Fibroblast of lung (primary cell): ENCODE results near the gene PHF10. TPM values are rescaled to one million over a fixed set of nuclear protein-coding genes. Genes with fewer than 3 reads are reported as not detected.

ENCODE experiments used
- DNase-seq, 2 donors: peaks; one replicate each; pipeline versions ENCODE4 v3.0.0 to v3.0.0-alpha.2; 2010; ENCODE audit warnings: low read depth in 2 of 2
- H2AFZ ChIP-seq: 2 replicates; pipeline ENCODE4 v1.5.1; 2012; ENCODE audit warnings: low read length, control low read depth, inconsistent platforms
- H3K27ac ChIP-seq: 2 replicates; pipeline ENCODE4 v1.5.1; 2011; ENCODE audit warnings: low read length, control low read depth; ENCODE audit not compliant: insufficient read depth
- H3K27me3 ChIP-seq: 2 replicates; pipeline ENCODE4 v1.5.1; 2011; ENCODE audit warnings: mild to moderate bottlenecking, low read length; ENCODE audit not compliant: control insufficient read depth, insufficient read depth
- H3K36me3 ChIP-seq: 2 replicates; pipeline ENCODE4 v1.5.1; 2011; ENCODE audit warnings: low read length; ENCODE audit not compliant: control insufficient read depth, insufficient read depth
- H3K4me1 ChIP-seq: 2 replicates; pipeline ENCODE4 v1.5.1; 2011; ENCODE audit warnings: low read length; ENCODE audit not compliant: control insufficient read depth, insufficient read depth; ENCODE audit errors: extremely low read depth
- H3K4me2 ChIP-seq: 2 replicates; pipeline ENCODE4 v1.5.1; 2011; ENCODE audit warnings: low read length, control low read depth; ENCODE audit not compliant: insufficient read depth; ENCODE audit errors: extremely low read depth
- H3K4me3 ChIP-seq, 4 experiments: fragments of 200-600 bp in 1 of 4; sonication (generic) in 1 of 4; replicated peaks in 1 of 4; 2 replicates each; pipeline ENCODE4 v1.5.1; 2011 to 2016; ENCODE audit warnings: low read length in 4 of 4, low read depth in 3 of 4, mild to moderate bottlenecking in 3 of 4, control low read depth in 2 of 4, inconsistent platforms in 1 of 4, mixed read lengths in 1 of 4; ENCODE audit not compliant: insufficient read depth in 1 of 4; ENCODE audit errors: control extremely low read depth in 1 of 4
- H3K79me2 ChIP-seq: 2 replicates; pipeline ENCODE4 v1.5.1; 2012; ENCODE audit warnings: mild to moderate bottlenecking, low read length, inconsistent platforms; ENCODE audit not compliant: control insufficient read depth, insufficient read depth
- H3K9ac ChIP-seq: 2 replicates; pipeline ENCODE4 v1.5.1; 2011; ENCODE audit warnings: mild to moderate bottlenecking, low read length, control low read depth; ENCODE audit not compliant: insufficient read depth
- H3K9me3 ChIP-seq: 2 replicates; pipeline ENCODE4 v1.5.1; 2012; ENCODE audit warnings: low read depth, low read length; ENCODE audit not compliant: control insufficient read depth, insufficient read depth
- H4K20me1 ChIP-seq: 2 replicates; pipeline ENCODE4 v1.5.1; 2011; ENCODE audit warnings: low read length; ENCODE audit not compliant: control insufficient read depth, insufficient read depth; ENCODE audit errors: extremely low read depth
- EZH2 ChIP-seq: IDR thresholded peaks from 2 replicates; pipeline ENCODE4 v1.5.1; 2012; ENCODE audit warnings: low read length, control low read depth, mild to moderate bottlenecking; ENCODE audit errors: missing control alignments
- polyA plus RNA-seq, 2 donors: library from polyadenylated mRNA; depleted of rRNA in 1 of 2; stranded (reverse) in 1 of 2; unstranded in 1 of 2; fragments of >200 nt; gene quantifications; 2 replicates each; pipeline ENCODE4 v1.2.1, GENCODE V29; 2011 to 2012; ENCODE audit warnings: missing spikeins in 1 of 2
- total RNA-seq: library from RNA; depleted of rRNA; stranded (reverse); fragments of >200 nt; gene quantifications from 2 replicates; pipeline ENCODE4 v1.2.1, GENCODE V29; 2014
- TF ChIP-seq, protein P1 (sequence below), 2 donors: IDR thresholded peaks in 1 of 2; conservative IDR thresholded peaks in 1 of 2; 1 replicate in 1 of 2; 2 replicates in 1 of 2; pipeline ENCODE4 v1.5.1; 2011 to 2012; ENCODE audit warnings: low read length in 2 of 2, control low read depth in 1 of 2, inconsistent platforms in 1 of 2, low read depth in 1 of 2, mild to moderate bottlenecking in 1 of 2

PHF10 gene
- total and polyA plus RNA-seq, 2 donors (not counting 1 experiment from before 2014, with no cell fraction given): 15.5 to 20.8 TPM

DNA sequence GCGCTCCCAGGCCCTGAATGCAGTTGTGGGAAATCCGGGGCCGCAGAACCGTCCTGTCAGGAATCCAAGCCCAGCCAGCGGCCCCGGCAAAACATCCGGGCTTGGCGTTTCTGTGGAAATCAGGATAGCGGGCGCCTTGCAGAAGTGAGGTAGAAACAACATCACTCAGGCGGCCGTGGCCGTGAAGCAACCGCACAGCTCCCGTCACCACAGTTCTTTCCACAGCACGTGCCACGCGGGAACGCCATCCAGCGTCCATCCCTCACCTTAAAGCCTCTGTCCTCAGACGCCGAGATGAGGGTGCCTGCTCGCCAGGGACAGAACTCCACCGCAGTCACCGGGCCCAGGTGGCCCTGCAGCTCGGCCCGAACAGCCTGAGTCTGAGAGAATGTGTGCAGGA lies 56.6 kb downstream of the PHF10 start:
- H3K79me2 ChIP-seq: no peaks in the 10 kb centered on the region
- H3K4me2 ChIP-seq: no peak overlapping the region
- no peak overlapping the region for H2AFZ ChIP-seq
- no peak for DNase-seq
- H3K27me3 ChIP-seq: no peaks in the 10 kb centered on the region
- H3K27ac ChIP-seq: no peak overlapping the region
- H3K4me3 ChIP-seq: no peak overlapping the region
- no peaks in the 10 kb centered on the region for H4K20me1 ChIP-seq
- no peak for TF ChIP-seq EZH2
- TF ChIP-seq, protein P1, sequence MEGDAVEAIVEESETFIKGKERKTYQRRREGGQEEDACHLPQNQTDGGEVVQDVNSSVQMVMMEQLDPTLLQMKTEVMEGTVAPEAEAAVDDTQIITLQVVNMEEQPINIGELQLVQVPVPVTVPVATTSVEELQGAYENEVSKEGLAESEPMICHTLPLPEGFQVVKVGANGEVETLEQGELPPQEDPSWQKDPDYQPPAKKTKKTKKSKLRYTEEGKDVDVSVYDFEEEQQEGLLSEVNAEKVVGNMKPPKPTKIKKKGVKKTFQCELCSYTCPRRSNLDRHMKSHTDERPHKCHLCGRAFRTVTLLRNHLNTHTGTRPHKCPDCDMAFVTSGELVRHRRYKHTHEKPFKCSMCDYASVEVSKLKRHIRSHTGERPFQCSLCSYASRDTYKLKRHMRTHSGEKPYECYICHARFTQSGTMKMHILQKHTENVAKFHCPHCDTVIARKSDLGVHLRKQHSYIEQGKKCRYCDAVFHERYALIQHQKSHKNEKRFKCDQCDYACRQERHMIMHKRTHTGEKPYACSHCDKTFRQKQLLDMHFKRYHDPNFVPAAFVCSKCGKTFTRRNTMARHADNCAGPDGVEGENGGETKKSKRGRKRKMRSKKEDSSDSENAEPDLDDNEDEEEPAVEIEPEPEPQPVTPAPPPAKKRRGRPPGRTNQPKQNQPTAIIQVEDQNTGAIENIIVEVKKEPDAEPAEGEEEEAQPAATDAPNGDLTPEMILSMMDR (conservative IDR thresholded peaks at IDR 0.05 in 1 of 2, IDR thresholded peaks at IDR 0.05 in 1 of 2; ENCODE audit: low read depth in 1 of 2, low read length in 2 of 2): no peak
- no peaks in the 10 kb centered on the region for H3K9me3 ChIP-seq
- H3K9ac ChIP-seq: no peak overlapping the region
- no peaks in the 10 kb centered on the region for H3K4me1 ChIP-seq
- peaks cover 5% of the 10 kb centered on the region for H3K36me3 ChIP-seq

- Histone ChIP-seq H3K9ac (no peak overlapping the region), H2AFZ (no peak overlapping the region), H3K79me2 (no peaks in the 10 kb centered on the region), H4K20me1 (no peaks in the 10 kb centered on the region), H3K36me3 (peaks cover 5% of the 10 kb centered on the region), H3K4me1 (no peaks in the 10 kb centered on the region), H3K4me3 (no peak overlapping the region), H3K27me3 (no peaks in the 10 kb centered on the region), H3K4me2 (no peak overlapping the region), H3K9me3 (no peaks in the 10 kb centered on the region), H3K27ac (no peak overlapping the region)
- DNase-seq: no peak
- TF ChIP-seq, protein P1 (conservative IDR thresholded peaks at IDR 0.05 in 1 of 2, IDR thresholded peaks at IDR 0.05 in 1 of 2; ENCODE audit: low read depth in 1 of 2, low read length in 2 of 2): no peak
- TF ChIP-seq EZH2: no peak
These were observed 57.9 kb downstream of the PHF10 start for GRCh38 chr6:169666441-169666840.

DNA sequence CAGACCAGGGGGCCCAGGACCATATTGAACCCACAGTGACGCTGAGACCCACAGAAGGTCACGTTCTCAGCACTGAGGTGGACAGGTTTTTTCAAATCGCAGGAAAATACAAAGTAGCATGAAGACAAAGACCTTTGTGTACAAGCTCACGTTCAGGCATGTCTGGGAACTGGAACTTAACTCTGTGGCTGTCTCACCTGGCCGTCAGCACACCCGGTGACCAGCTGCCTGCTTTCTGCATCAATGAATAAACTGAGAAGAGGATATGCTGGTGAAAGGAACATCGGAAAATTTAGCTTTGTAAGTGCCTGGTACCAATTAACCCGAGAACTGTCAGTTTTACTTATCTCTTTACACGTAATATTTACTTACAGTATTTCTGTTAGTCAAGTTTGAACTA lies 59.0 kb downstream of the PHF10 start:
- no peak overlapping the region for H3K4me2 ChIP-seq
- H3K9ac ChIP-seq: no peak overlapping the region
- no peaks in the 10 kb centered on the region for H4K20me1 ChIP-seq
- no peaks in the 10 kb centered on the region for H3K79me2 ChIP-seq
- H3K4me1 ChIP-seq: no peaks in the 10 kb centered on the region
- no peak overlapping the region for H2AFZ ChIP-seq
- H3K36me3 ChIP-seq: peaks cover 5% of the 10 kb centered on the region
- DNase-seq: no peak
- no peaks in the 10 kb centered on the region for H3K27me3 ChIP-seq
- H3K9me3 ChIP-seq: no peaks in the 10 kb centered on the region
- no peak overlapping the region for H3K27ac ChIP-seq
- TF ChIP-seq, protein P1 (conservative IDR thresholded peaks at IDR 0.05 in 1 of 2, IDR thresholded peaks at IDR 0.05 in 1 of 2; ENCODE audit: low read depth in 1 of 2, low read length in 2 of 2): no peak
- TF ChIP-seq EZH2: no peak
- no peak overlapping the region for H3K4me3 ChIP-seq
